Aorta (tissue), 5 donors: ENCODE measurements around the gene CDC42BPB. TPM values are rescaled to one million over a fixed set of nuclear protein-coding genes. Genes with fewer than 3 reads are reported as not detected.

ENCODE experiments used
- ATAC-seq: fragments of 200-7000 bp; cut with Tn5 transposase; one replicate; pipeline ENCODE4 v1.9.1; 2022; ENCODE audit warnings: moderate library complexity; ENCODE audit not compliant: low FRiP score
- DNase-seq, 2 donors: peaks; one replicate each; pipeline ENCODE4 v3.0.0-alpha.2; 2020
- H3K27ac ChIP-seq, 2 donors: one replicate each; pipeline ENCODE4 v1.5.1; 2013; ENCODE audit warnings: low read length in 2 of 2, mild to moderate bottlenecking in 2 of 2, moderate library complexity in 2 of 2, control low read depth in 1 of 2, inconsistent platforms in 1 of 2, low read depth in 1 of 2
- H3K27me3 ChIP-seq, 2 donors: one replicate each; pipeline ENCODE4 v1.6.1; 2013; ENCODE audit warnings: control low read depth in 1 of 2, low read length in 1 of 2, mild to moderate bottlenecking in 1 of 2, moderate library complexity in 1 of 2; ENCODE audit not compliant: insufficient read depth in 2 of 2, control insufficient read depth in 1 of 2
- H3K36me3 ChIP-seq, 2 donors: one replicate each; pipeline ENCODE4 v1.6.1; 2013; ENCODE audit warnings: control low read depth in 1 of 2, low read length in 1 of 2, mild to moderate bottlenecking in 1 of 2; ENCODE audit not compliant: insufficient read depth in 2 of 2, control insufficient read depth in 1 of 2
- H3K4me1 ChIP-seq, 2 donors: one replicate each; pipeline ENCODE4 v1.6.1; 2013; ENCODE audit warnings: low read length in 2 of 2, control low read depth in 1 of 2, mild to moderate bottlenecking in 1 of 2, moderate library complexity in 1 of 2; ENCODE audit not compliant: insufficient read depth in 2 of 2, control insufficient read depth in 1 of 2
- H3K4me3 ChIP-seq, 2 donors: one replicate each; pipeline ENCODE4 v1.5.1; 2013; ENCODE audit warnings: low read length in 2 of 2, control low read depth in 1 of 2, mild to moderate bottlenecking in 1 of 2
- H3K9me3 ChIP-seq: one replicate; pipeline ENCODE4 v1.6.1; 2013; ENCODE audit warnings: mild to moderate bottlenecking, low read length; ENCODE audit not compliant: control insufficient read depth
- WGBS, 2 donors: extraction: QIAGEN DNeasy Blood & Tissue Kit; methylation state at CpG; one replicate each; pipeline ENCODE4 v1.1.7; 2013; 5-methylcytosine and 5-hydroxymethylcytosine counted together
- intact Hi-C, 2 donors: fragments of 100-400 bp; cut with DNase I; formaldehyde crosslinking; loops; one replicate each; pipeline versions ENCODE4 v1.14.2 to v1.15.0; 2022
- polyA plus RNA-seq, 2 donors: library from polyadenylated mRNA; stranded (reverse); fragments of 200-250 nt; gene quantifications; one replicate each; pipeline ENCODE4 v1.2.3, GENCODE V29; 2013
- total RNA-seq, 2 donors: library from RNA; stranded (reverse); fragmentation: NEBNext Ultra II Directional; extraction: Animal tissue kit (Norgen Biotek cat#: 25700); gene quantifications; one replicate each; pipeline ENCODE4 v1.2.1, GENCODE V29; 2021
- donor health status: healthy with polysubstance abuse.
- donor health status: Bipolar disorder and iron deficiency.
- donor health status: DM: no; HTN: no; CAD: no.
- donor health status: DM: no; HTN: no; CAD: no.
- donor health status: DM: yes; HTN: yes; CAD: no.

CDC42BPB gene
- total and polyA plus RNA-seq, 4 donors, result 18.4 to 101 (median 63.8) TPM

DNA sequence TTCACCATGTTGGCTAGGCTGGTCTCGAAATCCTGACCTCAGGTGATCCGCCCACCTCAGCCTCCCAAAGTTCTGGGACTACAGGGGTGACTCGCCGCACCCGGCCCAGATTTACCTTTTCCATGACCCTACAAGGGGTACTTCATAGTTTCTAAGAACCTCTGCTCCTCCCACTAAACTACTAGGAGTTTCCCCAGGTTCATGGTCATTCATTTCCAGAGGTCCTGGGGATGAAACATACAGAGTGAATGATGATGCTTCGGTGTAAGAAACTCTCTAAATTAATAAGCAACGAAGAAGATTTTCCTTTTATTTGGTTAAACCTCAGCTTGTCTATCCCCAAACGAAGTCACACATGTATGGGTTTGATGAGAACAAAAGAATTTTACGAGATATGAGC is 77.9 kb downstream of the CDC42BPB start:
- no peaks in the 10 kb centered on the region for H3K27me3 ChIP-seq
- no peak overlapping the region for H3K27ac ChIP-seq
- no peak overlapping the region for H3K4me3 ChIP-seq
- DNase-seq (peak in 1 of 2 donors; percentile 39), ATAC-seq (no peak)
- intact Hi-C loops, result no loop called here
- H3K36me3 ChIP-seq, result peaks cover 0 to 5% of the 10 kb centered on the region in 2 donors
- H3K9me3 ChIP-seq, result no peaks in the 10 kb centered on the region
- 93 to 98% methylated on average over 9 of the region's 9 CpGs for WGBS, 2 donors
- H3K4me1 ChIP-seq, result no peaks in the 10 kb centered on the region

DNA sequence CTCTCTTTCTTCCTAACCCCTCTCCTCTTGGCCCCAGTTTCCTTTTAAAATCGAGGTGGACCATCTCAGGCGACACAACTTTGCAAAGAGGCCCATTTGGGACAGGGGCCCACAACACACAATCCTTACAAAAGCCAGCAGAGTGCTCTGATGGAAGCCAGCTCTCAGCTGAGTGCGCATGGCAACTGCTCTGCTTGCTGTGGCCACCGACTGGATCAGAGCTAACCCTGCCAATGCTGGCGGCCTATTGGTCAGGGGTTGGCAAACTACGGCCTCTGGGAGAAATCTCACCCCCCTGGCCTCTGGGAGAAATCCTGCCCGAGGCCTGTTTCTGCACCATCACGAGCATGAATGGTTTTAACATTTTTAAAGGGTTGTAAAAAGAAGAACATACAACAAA is 79.9 kb downstream of the CDC42BPB start:
- H3K4me3 ChIP-seq, result no peak overlapping the region
- H3K4me1 ChIP-seq, result no peaks in the 10 kb centered on the region
- peaks cover 2 to 12% of the 10 kb centered on the region in 2 donors for H3K36me3 ChIP-seq
- no peak overlapping the region for H3K27ac ChIP-seq
- no peaks in the 10 kb centered on the region for H3K27me3 ChIP-seq
- no peaks in the 10 kb centered on the region for H3K9me3 ChIP-seq
- WGBS, 2 donors, result 88 to 89% methylated on average over 8 of the region's 8 CpGs
- intact Hi-C loops, result no loop called here
- DNase-seq, result peak in 1 of 2 donors; percentile 31
- no peak for ATAC-seq

DNA sequence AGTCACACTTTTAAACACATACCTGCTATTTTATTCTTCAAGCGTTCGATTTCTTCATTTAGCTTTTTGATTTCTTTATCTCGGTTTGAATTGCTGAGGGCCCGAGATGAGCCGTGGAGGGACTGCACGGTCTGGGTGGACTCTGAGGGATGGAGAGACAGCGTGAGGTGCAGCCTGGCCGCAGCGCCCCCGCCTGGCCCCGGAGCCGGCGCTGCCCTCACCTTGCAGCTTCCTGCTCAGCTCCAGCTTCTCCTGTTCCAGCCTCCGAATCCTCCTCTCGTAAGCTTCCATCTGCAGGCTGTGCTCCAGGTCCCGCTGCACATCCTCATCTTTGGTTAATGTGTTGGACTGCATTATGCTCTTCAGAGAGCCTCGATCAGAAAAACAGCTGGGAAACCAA is 81.7 kb downstream of the CDC42BPB start:
- Histone ChIP-seq H3K4me1 (no peaks in the 10 kb centered on the region), H3K27ac (no peak overlapping the region), H3K36me3 (peaks cover 2 to 12% of the 10 kb centered on the region in 2 donors), H3K4me3 (no peak overlapping the region), H3K27me3 (no peaks in the 10 kb centered on the region), H3K9me3 (no peaks in the 10 kb centered on the region)
- ATAC-seq (no peak), DNase-seq (peak in 1 of 2 donors; percentile 37)
- intact Hi-C loops, result no loop called here
- WGBS, 2 donors, result 88 to 90% methylated on average over 17 of the region's 17 CpGs

DNA sequence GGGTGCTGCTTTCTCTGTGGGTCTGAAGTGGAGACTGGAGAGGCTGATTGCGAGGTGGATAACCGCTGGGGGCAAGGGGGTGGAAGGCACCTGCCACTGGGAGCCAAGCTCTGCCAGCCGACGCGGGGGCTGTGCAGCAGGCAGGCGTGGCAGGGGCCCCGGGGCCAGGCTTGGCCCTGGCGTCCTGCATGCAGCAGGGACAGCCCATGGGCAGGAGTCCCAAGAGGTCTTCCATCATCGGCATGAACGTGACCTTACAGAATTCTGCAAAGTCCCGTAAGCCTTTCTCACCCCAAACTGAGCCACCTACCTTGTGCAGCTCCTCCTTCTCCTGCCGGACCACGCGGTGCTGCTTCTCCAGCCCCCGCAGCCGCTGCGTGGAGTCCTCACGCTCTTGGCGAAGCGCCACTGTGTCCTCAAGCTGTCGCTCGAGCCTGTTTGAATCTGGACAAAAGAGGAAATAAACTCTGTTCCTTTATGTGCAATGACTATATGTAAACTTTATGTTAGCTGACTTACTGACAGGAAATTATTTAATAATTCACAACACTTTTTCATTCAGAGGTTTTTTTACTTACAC is 83.6 kb downstream of the CDC42BPB start:
- Histone ChIP-seq H3K4me1 (no peaks in the 10 kb centered on the region), H3K36me3 (peaks cover 2 to 19% of the 10 kb centered on the region in 2 donors), H3K27ac (no peak overlapping the region), H3K27me3 (no peaks in the 10 kb centered on the region), H3K4me3 (no peak overlapping the region), H3K9me3 (no peaks in the 10 kb centered on the region)
- intact Hi-C loops, result no loop called here
- DNase-seq, result peak in 1 of 2 donors; percentile 36
- WGBS, 2 donors, result 76 to 78% methylated on average over 20 to 22 of the region's 22 CpGs
- no peak for ATAC-seq

DNA sequence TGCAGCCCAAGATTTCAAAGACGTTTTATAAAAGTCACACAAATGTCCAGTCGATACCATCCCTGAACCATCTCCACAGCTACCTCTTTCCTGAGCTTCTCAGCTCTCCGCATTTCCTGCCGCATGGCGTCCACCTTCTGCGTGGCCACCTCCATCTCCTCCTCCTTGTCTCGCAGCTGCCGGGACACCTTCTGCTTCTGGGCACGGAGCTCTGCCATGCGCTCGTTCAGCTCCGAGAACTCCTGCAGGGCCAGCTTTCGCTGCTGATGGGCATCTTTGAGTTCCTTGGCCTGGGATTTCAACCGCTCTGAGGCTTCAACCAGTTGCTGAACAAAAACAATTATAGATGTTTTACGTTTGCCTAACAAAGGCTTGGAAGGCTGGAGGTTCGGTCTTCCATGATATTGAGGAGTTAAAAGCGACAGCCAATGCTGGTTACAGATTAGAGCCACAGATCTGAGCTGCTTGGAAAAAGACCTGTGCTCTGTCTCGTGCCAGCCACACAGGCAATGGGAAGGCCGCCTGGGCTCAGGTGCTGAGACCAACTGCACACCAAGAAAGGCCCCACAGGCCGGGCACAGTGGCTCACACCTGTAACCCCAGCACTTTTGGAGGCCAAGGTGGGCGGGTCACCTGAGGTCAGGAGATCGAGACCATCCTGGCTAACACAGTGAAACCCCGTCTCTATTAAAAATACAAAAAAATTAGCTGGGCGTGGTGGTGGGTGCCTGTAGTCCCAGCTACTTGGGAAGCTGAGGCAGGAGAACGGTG is 85.3 kb downstream of the CDC42BPB start:
- no peak overlapping the region for H3K4me3 ChIP-seq
- no peak for ATAC-seq
- intact Hi-C loops, result no loop called here
- H3K27me3 ChIP-seq, result no peaks in the 10 kb centered on the region
- DNase-seq, result peak in 1 of 2 donors; percentile 70
- no peaks in the 10 kb centered on the region for H3K4me1 ChIP-seq
- no peak overlapping the region for H3K27ac ChIP-seq
- H3K36me3 ChIP-seq, result peaks cover 2 to 22% of the 10 kb centered on the region in 2 donors
- WGBS, 2 donors, result 93% methylated on average over 25 of the region's 25 CpGs
- no peaks in the 10 kb centered on the region for H3K9me3 ChIP-seq

DNA sequence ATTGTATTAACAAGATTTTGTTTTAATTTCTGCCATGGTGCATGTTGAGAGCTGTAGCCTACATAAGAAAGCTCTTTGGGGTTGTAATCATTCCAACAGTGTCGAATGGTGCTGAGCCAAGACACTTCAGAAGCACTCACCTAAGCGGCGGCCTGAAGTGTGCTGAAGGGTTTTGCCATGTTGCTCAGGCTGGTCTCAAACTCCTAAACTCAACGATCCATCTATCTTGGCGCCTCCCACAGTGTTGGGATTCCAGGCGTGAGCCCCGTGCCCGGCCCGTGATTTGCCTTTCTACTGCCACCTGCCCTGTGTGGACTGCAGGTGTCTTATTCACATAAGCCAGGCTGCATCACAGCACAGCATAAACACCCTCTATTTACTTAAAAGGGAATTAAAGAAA is 86.0 kb downstream of the CDC42BPB start:
- DNase-seq (peak in 1 of 2 donors; percentile 47), ATAC-seq (no peak)
- Histone ChIP-seq H3K36me3 (peaks cover 2 to 26% of the 10 kb centered on the region in 2 donors), H3K9me3 (no peaks in the 10 kb centered on the region), H3K4me3 (no peak overlapping the region), H3K27ac (no peak overlapping the region), H3K4me1 (no peaks in the 10 kb centered on the region), H3K27me3 (no peaks in the 10 kb centered on the region)
- intact Hi-C loops, result no loop called here
- WGBS, 2 donors, result 90% methylated on average over 9 of the region's 9 CpGs

DNA sequence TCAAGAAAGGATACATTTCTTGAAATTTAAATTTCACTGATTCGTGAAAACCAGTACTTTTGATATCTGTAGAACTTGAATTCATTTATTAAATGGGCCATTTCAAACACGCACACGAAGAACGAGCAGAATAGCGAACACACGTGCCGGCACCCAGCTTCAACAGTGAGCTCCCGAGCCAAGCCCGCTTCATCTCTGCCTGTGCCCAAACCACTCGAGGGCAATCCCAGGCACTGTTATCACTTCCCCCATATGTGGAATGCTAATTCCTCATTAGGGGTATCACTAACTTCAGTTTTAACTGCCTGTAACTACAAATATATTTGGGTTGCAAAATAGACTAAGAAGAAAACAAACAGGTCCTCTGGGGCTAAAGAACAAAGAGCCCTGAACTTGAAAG is 86.9 kb downstream of the CDC42BPB start:
- no peak overlapping the region for H3K27ac ChIP-seq
- H3K9me3 ChIP-seq, result no peaks in the 10 kb centered on the region
- WGBS, 2 donors, result 90 to 91% methylated on average over 10 of the region's 10 CpGs
- H3K4me1 ChIP-seq, result no peaks in the 10 kb centered on the region
- no peak overlapping the region for H3K4me3 ChIP-seq
- peaks cover 2 to 27% of the 10 kb centered on the region in 2 donors for H3K36me3 ChIP-seq
- peak in 1 of 2 donors; percentile 63 for DNase-seq
- no peaks in the 10 kb centered on the region for H3K27me3 ChIP-seq
- ATAC-seq, result no peak
- intact Hi-C loops, result no loop called here

DNA sequence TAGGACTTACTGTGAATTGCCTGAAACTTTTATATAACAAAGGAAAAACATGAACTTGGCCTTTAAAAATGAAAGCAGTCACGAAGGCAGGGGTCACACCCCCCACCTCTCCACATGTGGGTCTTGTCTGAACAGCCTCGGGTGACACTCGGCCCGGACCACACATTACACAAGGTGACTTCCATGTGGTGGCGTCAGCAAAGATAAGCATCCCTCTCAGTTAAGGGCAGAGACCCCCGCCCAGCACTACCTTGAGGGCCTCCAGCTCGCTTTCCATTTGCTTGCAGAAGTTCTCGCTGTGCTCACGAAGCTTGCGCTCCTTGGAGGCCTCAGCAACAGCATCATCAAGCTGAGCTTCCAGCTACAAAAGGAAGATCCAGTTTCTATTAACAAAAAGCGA is 87.4 kb downstream of the CDC42BPB start:
- peak in 1 of 2 donors; percentile 31 for DNase-seq
- no peak for ATAC-seq
- H3K27ac ChIP-seq, result no peak overlapping the region
- H3K27me3 ChIP-seq, result no peaks in the 10 kb centered on the region
- H3K4me3 ChIP-seq, result no peak overlapping the region
- H3K36me3 ChIP-seq, result peaks cover 2 to 27% of the 10 kb centered on the region in 2 donors
- WGBS, 2 donors, result 90 to 91% methylated on average over 11 of the region's 11 CpGs
- intact Hi-C loops, result no loop called here
- no peaks in the 10 kb centered on the region for H3K4me1 ChIP-seq
- H3K9me3 ChIP-seq, result no peaks in the 10 kb centered on the region
